Measurements from ENCODE around the gene STAT1.

- TF ChIP-seq CTCF (IDR thresholded peaks at IDR 0.05; ENCODE audit: low read depth, low read length) (peak; percentile 89), EZH2phosphoT487 (IDR thresholded peaks at IDR 0.05; ENCODE audit: low read depth) (no peak)
Measured at GRCh38 chr2:191051825-191052778, 38.1 kb upstream of the STAT1 start.
